Astrocyte of the hippocampus (primary cell): ENCODE data around the gene UBE2J1.

ENCODE experiments used
- DNase-seq: peaks from one replicate; pipeline ENCODE4 v3.0.0; 2011; ENCODE audit warnings: low read depth, low spot score

Gene UBE2J1

DNA sequence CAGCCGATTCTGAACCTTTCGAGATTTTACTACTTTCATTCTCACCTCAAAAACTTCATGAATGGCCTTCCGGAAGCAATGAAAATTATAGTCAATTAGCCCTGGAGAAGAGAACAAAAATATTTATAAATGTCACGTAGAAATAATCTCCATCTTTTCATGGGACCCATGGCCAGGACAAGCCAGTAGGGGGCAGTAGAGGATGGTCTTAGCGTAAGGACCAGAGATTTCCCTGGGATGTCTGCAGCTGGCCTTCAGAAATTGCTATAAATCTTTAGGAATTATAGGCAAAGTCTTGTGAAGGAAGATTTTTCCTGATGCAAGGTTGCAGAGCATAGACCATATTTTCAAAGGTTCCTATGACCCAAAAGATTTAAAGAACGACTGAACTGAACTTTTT lies 15.6 kb upstream of the UBE2J1 start:
- peak; percentile 71 for DNase-seq

DNA sequence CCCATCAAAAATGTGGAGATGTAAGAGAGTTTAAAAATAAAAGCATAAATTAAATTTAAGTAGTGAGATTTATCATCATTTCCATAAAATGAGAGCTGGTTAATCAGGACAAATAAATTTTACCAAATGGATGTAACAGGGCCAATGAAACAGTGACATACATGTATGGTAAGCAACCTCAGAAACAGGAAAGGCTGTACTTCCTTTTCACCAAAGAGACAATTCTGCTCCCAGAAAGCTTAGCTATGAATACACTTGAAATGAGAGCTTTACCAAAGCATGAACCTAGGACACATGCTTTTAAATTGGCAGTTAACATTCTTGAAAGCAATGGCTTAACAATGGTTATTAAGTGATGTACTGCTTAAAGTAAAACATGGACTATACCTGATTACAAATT lies 12.1 kb upstream of the UBE2J1 start:
- no peak for DNase-seq

DNA sequence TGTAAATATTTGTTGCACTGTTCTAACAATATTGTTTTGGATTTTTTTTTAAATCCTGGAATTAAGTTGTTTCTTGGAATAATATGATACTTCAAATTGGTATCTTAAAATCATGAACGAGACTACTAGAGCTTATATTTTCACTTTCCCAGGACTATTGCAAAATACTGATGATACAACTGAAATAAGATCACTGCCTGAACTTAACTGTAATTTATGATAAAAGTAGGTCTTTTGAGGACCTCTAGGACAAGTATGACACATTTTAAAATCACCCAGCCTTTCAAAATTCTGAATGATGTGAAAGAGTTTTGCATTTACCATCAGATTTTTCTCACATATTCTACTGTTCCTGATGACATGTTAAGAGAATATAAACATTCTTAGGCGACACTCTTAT lies 8.6 kb upstream of the UBE2J1 start:
- no peak for DNase-seq

DNA sequence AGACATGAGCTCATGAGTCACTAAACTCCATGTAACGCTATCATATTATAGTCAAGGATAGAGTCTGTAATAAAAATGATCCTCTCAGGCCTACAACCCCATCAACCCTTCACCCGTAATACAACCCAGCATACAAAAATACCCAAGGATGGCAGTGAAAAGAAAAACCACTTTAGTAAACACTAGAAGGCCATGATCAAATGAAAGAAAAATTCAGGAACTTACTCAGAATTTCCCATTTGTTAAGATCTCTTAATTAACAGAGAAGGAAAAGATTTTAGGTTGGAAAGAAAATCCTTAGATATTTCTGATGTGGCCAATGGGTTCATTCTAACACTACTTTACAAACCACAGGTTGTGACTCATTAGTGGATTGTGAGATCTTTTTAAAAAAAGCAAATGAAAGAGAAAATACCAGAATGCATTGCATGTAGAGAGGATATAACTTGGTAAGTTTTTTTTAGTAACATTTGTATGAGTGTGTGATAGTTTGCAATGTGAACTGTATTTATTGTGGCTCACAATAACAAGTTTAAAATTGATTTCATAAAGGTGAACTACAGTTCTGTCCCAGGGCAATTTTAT lies 8.0 kb upstream of the UBE2J1 start:
- DNase-seq: peak; percentile 84

DNA sequence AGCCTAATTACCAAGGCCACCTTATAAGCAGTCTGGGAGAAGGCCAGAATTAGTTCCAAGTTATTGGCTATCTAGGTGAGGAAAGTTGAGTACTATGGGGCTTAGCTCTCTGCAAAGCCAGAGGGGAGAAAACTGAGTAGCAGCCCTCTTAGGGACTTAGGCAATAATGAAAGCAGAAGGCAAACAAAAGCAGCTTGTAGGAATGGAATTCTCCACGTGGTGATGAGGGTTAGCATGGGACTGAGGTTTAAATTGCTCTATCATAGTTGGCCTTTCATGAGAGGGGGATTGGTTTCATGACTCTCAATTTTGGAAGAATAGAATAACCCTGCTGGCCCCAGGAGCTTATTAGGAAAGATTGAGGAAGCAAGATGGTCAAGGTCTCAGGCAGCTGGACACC lies 7.0 kb upstream of the UBE2J1 start:
- peak; percentile 32 for DNase-seq

DNA sequence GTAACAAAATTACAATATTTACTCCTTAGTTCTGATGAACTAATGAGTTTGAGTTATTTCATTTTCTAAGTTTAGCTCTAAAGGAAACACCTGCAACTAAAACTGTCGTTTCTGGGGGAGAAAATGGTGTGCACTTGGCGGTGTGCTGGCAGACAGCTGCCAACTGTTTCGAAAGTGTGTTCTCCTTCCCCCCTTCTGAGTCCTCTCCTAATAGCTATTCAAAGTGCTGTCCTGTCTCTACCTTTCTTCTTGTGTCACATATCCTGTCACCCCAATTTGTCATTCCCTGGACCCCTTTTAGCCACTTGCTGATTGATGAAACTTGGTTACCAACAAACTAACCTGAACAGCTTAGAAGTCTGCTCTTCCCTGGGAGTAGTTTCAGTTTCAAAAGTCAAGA lies 4.9 kb upstream of the UBE2J1 start:
- no peak for DNase-seq

DNA sequence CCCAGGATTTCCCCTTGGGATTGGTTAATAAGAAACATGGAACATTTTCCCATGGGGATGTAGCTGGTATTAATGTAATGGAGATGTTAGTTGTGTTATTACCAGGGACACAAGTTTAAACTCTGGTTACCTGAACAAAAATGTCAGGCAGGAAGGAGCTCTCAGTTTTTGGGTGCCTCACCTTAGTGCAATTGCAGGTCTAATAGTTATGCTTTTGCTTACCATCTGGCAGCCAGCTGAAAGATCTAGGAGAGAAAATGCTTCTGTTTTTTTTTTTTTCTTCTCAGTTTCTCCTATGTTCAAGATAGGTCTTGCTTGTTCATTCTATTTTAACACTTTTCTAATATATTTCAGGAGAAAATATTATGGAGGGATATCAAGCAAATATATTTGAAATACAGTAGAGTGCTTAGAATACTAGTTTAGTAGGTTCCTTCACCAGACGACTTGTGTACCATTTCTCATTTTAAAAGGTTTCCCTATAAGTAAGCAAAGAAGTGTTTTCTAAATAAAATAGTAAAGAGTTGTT lies 4.2 kb upstream of the UBE2J1 start:
- no peak for DNase-seq

DNA sequence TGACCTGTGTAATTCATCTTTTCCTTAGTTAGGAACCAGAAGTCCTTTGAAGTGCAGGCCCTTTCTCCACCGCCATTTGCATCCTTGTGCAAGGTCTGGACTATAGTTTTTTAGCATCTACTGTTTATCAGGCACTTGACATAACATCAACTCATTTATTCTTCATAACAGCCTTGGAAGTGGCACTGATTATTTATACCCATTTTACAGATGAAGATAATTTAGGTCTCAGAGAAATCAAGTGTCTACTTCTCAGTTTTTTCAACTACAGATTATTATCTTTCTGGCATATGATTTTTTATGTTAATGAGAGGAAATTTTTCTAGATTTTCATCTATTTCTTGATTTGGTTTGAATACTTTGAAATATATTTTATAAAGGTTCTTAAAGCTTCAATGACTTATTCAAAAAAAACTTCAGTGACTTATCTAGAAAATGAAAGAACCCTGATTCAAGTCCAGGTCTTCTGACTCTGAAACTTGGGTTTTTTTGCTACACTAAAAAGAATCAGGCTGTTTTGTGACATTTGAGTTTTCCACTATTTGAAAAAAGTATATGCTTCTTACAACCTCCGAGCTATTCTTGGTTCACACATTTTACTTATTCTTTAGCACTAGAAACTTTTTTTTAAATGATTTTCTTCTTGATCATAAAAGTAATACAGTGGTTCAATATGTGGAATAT lies 3.1 kb upstream of the UBE2J1 start:
- DNase-seq: no peak

DNA sequence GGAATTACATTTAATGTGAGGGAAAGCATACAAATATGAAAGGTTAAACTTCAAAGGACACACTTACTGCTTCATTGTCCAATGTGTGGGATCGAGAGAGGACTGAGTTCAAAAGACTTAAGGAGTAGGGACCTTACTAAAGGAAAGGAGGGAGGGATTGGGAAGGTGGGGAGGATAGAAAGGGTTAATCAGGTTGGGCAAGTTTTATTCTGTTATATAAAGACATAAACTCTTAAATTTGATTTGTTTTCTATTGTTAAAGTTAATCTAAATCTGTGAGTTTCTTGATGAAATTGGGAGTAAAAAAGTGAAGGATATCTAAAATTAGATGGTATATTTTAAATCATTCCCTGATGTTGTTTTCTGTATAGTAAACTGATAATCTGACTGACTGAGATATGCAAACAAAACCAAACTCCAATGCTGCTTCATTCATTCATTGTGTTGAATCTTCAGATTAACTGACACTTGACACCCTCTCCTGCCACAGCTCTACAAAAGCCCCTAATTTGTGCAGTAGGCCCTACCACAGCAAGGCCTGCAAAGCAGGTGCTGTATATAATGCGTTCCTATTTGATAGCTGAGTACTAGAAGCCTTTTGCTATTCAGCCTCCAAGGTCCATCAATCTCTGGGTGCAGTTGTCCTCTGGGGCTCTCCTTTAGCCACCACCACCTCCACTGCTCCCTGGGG lies 1.3 kb upstream of the UBE2J1 start:
- DNase-seq: no peak

DNA sequence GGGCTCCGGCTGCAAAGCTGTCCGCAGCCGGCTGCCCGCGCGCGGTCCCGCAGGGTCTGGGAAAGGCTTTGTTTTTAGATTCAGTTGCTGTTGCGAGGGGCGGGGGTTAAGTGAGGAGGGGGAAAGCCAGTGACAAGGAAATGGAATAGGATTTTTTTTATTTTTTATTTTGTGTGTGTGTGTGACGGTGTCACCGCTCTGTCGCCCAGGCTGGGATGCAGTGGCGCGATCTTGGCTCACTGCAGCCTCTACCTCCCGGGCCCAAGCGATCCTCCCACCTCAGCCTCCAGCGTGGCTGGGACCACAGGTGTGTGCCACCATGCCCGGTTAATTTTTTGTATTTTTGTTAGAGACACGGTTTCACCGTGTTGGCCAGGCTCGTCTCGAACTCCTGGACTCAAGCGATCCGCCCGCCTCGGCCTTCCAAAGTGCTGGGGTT lies 615 bp upstream of the UBE2J1 start:
- DNase-seq: no peak

DNA sequence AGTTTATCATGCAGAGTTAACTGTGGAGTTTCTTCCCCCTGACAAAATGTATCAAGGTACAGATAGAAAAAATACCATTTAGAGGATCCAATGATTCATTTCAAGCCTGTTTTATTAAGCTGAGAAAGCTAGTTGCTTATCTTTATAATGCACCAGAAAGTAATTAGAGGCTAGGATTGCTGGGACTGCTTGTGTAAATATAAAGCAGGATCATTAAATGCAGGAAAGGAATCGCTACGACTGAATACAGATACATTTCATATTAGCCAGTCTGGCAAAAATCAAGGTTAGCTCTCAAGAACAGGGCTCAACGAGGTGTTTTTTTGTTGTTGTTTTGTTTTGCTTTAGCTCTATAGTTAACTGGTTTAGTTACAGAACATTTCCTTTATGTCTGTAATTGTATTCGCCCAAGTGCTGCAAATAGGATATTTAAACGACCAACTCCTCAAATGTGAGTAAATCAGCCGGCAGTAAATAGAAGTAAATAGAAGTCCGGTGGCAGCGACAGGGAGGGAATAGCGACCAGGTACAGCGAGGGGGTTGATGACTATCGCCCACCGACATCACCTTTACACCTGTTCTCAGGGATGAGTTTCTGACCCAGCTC lies 748 bp downstream of the UBE2J1 start:
- DNase-seq: peak; percentile 28

DNA sequence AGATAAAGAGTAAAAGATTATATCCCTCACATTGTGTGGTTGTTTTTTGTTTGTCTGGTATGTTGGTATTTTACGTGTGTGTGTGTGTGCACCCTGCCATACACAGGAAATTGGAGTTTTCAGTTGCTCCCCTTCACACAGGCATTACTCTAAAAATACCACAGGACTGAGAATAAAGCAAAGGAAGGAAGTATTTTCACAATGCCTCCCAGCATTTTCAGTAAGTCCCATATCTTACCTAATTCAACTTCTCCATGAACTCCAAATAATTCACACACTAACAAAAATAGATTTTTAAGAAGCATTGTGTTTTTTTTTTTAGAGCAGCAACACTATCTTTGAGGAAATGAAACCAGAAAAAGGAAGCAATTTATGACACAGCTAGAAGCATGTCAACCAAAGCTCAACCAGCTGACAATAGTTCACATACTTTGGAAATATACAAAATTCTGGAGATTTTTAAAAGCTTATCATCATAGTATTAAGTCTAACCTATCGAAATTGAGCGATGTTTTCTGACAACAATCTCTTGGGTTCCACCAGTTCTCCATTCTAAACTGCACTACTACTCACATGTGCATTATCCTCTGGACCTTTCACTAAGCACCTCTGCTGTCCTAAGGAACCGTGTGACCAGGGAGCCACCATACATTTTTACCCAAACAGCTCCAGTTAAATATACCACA lies 2.1 kb downstream of the UBE2J1 start:
- DNase-seq: peak; percentile 51

DNA sequence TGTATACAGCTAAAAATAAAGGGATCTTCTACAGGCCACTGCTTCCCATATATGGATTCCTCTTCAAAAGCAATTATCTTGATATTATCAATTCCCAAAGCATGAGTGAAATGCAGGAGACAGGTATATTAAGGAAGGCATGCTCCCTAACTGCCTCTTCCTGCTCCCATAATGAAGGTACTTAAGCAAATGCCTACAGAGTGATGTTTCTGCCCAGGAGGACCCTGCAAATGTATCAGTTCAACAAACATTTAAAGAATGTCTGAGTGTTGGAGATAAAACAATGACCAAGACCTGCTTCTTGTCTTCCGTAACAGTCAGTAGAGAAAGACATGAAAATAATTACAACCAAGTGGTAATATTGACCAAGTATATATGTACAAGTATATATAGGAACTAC lies 4.2 kb downstream of the UBE2J1 start:
- peak; percentile 44 for DNase-seq

DNA sequence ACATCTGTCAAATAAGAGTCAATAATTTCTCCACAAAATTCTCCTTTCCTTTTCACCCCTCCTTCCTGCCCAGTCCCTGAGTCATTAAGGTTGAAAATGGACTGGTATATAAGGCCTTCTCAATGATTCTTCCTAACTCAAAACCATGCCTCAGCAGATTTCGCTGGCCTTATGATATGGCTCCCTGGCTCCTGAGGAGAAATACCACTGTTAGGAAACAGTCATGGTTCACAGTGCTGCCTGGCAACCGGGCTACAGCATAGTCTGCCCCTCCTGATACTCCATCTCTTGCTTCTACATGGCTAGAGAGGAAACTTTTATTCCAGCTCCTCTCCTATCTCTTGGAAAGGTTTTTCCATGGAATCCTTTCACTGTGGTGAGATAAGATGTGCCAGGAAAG lies 4.7 kb downstream of the UBE2J1 start:
- no peak for DNase-seq

DNA sequence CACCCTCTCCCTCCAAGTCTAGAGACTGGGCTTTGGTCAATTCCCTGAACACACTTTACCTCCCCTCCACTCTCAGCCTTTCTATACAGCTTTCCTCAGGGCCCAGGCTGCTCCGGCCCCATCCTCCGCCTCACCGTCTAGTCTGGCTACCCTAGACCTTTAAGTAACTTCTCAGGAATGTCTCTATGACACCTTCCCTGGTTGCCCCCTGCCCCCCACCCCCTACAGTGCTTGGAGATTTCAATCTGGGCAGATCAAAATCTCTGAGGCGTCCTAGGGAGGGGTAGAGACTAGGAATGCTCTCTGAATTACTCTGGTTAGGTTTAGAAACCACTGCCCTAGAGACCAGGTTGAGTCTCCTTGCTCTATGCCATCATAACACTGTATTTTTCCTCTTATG lies 6.1 kb downstream of the UBE2J1 start:
- DNase-seq: peak; percentile 57

DNA sequence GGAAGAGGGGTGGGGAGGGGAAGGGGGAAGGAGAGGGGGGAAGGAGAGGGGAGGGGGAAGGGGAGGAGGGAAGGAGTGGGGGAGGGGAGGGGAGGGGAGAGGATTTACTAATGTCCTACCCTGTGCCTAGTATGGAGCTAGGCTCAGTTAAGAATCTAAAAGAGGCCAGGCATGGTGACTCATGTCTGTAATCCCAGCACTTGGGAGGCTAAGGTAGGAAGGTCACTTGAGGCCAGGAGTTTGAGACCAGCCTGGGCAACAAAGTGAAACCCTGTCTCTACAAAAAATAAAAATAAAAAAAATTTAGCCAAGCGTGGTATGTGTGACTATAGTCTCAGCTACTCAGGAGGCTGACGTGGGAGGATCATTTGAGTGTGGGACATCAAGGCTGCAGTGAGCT lies 13.0 kb downstream of the UBE2J1 start:
- DNase-seq: no peak

DNA sequence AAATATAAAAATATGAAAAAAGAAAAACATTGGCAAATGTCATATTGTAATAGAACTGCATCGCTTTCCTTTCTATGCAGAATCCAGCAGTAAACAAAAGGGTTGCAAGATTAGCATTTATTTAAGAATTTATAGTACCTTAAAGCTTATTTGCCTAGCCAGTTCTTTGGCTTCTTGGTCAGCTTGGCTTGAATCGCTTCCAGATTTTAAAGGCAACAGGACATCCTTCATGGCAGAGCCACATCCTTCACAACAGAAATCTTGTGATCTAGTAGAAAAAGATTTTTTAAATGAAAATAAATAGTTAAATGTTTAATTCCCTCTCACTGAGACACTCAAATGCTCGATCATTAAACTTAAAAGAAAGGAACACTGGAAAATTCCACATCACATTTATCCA lies 17.4 kb downstream of the UBE2J1 start:
- no peak for DNase-seq

DNA sequence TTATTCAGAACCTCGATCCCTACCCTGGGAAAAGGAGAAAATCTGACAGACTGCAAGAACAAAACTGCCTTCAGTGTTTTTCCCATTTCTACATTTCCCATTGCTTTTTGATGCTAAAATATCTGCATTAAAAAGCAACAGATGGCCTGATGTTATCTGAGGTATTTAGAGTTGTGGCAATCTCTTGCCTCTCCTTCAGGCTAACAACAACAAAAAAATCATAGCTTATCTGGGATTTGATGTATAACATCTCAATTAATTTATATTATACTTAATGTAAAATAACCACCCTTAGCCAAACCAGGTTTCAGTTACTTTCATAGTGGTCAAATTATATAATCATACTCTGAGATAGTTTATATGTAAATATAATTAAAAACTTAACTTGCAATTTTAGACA lies 21.6 kb downstream of the UBE2J1 start:
- DNase-seq: no peak

DNA sequence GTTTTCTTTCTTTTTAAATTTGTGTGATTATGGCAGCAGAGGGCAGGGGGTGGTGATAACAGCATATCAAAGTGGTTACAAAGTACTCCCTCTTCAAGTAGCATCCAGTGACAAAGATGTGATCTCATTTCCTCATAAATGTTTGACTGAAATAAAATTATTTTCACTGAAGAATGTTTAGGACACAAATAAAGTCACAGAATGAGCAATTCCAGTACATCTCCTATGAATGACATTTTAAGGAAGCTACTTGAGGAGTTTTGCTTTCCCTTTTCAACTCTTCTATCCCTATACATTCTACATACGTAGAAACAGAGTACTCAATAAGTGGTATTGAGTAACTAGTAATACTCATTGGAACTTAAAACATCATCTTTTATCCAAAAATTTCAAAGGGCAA lies 23.5 kb downstream of the UBE2J1 start:
- no peak for DNase-seq

DNA sequence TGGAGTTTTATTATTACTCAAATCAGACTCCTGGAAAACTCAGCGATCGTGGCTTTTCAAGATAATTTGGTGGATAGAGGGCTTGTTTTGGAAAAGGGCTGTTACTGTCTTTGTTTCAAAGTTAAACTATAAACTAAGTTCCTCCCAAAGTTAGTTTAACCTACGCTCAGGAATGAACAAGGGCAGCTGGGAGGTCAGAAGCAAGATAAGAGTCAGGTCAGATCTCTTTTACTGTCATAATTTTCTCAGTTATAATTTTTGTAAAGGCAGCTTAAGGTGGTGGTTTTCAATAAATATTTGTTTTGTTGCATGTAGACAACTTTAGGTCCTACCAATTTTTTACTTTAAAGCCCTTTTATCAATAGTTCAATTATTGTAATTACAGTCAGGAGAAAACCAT lies 28.2 kb downstream of the UBE2J1 start:
- no peak for DNase-seq

DNA sequence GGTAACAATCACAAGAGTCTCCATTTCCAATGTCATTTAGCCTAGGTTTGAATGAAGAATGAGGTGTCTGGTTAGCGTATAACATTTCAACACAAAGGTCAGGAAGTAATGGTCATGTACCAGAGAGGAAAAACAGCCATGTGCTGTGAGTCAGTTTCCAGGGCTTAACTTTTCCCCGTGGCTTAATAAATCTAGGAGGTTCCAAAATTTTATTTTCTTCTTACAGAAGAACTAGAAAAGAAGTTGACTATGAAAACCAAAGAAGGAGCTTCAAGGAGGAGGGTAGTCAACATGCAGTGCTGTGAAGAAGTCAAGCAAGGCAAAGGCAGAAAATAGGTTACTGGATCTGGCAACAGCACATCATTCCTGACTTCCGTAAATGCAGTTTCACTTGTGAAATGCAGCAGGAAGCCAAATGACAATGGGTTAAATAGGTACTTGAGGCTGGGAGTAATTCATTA lies 29.0 kb downstream of the UBE2J1 start:
- DNase-seq: no peak
